Keratinocyte (primary cell): ENCODE results near the gene PPP1R12A. TPM values are rescaled to one million over a fixed set of nuclear protein-coding genes. Genes with fewer than 3 reads are reported as not detected.

ENCODE experiments used
- DNase-seq: peaks from one replicate; pipeline ENCODE4 v3.0.0-alpha.2; 2011; ENCODE audit warnings: low read depth, missing footprints, low spot score
- FAIRE-seq: peaks from 2 replicates; lab custom pipeline; 2011; peaks lifted over from hg19 to GRCh38; lab: Jason Lieb, UNC
- H2AFZ ChIP-seq: 2 replicates; pipeline ENCODE4 v1.6.0; 2012; ENCODE audit warnings: low read length, control low read depth, inconsistent platforms; ENCODE audit not compliant: control insufficient read depth
- H3K27ac ChIP-seq: 2 replicates; pipeline ENCODE4 v1.5.1; 2011; ENCODE audit warnings: low read length; ENCODE audit not compliant: control insufficient read depth, insufficient read depth
- H3K27me3 ChIP-seq: 3 replicates; pipeline ENCODE4 v1.6.0; 2011; ENCODE audit warnings: low read length; ENCODE audit not compliant: control insufficient read depth, insufficient read depth; ENCODE audit errors: extremely low read depth
- H3K36me3 ChIP-seq, 2 experiments: 2 replicates in 1 of 2; 3 replicates in 1 of 2; pipeline ENCODE4 v1.5.1; 2011; ENCODE audit warnings: low read length in 2 of 2, mild to moderate bottlenecking in 1 of 2; ENCODE audit not compliant: control insufficient read depth in 2 of 2, insufficient read depth in 2 of 2; ENCODE audit errors: extremely low read depth in 1 of 2
- H3K4me1 ChIP-seq: 3 replicates; pipeline ENCODE4 v1.5.1; 2011; ENCODE audit warnings: low read length; ENCODE audit not compliant: control insufficient read depth, insufficient read depth; ENCODE audit errors: extremely low read depth
- H3K4me2 ChIP-seq: 3 replicates; pipeline ENCODE4 v1.6.0; 2011; ENCODE audit warnings: low read depth, low read length; ENCODE audit not compliant: control insufficient read depth, insufficient read depth; ENCODE audit errors: extremely low read depth
- H3K4me3 ChIP-seq, 3 experiments: fragments of 200-600 bp in 1 of 3; sonication (generic) in 1 of 3; 2 replicates in 2 of 3; 3 replicates in 1 of 3; pipeline ENCODE4 v1.5.1; 2011 to 2016; ENCODE audit warnings: low read length in 3 of 3, mild to moderate bottlenecking in 3 of 3, control low read depth in 2 of 3, inconsistent platforms in 1 of 3, low read depth in 1 of 3, mixed read lengths in 1 of 3, mixed run types in 1 of 3, moderate library complexity in 1 of 3; ENCODE audit not compliant: control insufficient read depth in 2 of 3, insufficient read depth in 2 of 3; ENCODE audit errors: extremely low read depth in 1 of 3
- H3K79me2 ChIP-seq: 2 replicates; pipeline ENCODE4 v1.6.0; 2012; ENCODE audit warnings: low read length; ENCODE audit not compliant: control insufficient read depth, insufficient read depth
- H3K9ac ChIP-seq: 3 replicates; pipeline ENCODE4 v1.6.0; 2011; ENCODE audit warnings: low read length; ENCODE audit not compliant: control insufficient read depth, insufficient read depth; ENCODE audit errors: extremely low read depth
- H3K9me1 ChIP-seq: 3 replicates; pipeline ENCODE4 v1.6.0; 2011; ENCODE audit warnings: low read length; ENCODE audit not compliant: control insufficient read depth, insufficient read depth; ENCODE audit errors: extremely low read depth
- H3K9me3 ChIP-seq: 2 replicates; pipeline ENCODE4 v1.5.1; 2012; ENCODE audit warnings: low read depth, low read length; ENCODE audit not compliant: control insufficient read depth
- H4K20me1 ChIP-seq: 3 replicates; pipeline ENCODE4 v1.6.0; 2011; ENCODE audit warnings: low read length; ENCODE audit not compliant: control insufficient read depth, insufficient read depth; ENCODE audit errors: extremely low read depth
- EZH2 ChIP-seq: IDR thresholded peaks from one replicate; pipeline ENCODE4 v1.6.1; 2012; ENCODE audit warnings: inconsistent platforms, mild to moderate bottlenecking, low read length, moderate library complexity
- dilution Hi-C: fragments of 300-500 bp; cut with MboI; formaldehyde crosslinking; loops from one replicate; pipeline ENCODE4 v1.7.0; 2020; ENCODE audit warnings: low sequenced_read_pairs; ENCODE audit not compliant: extremely low pct_ligation_motif_present
- polyA plus RNA-seq, 5 experiments: library from polyadenylated mRNA; depleted of rRNA in 3 of 5; stranded (reverse) in 3 of 5; stranded (forward) in 1 of 5; unstranded in 1 of 5; fragments of >200 nt; gene quantifications; 1 replicate in 1 of 5; 2 replicates in 3 of 5; 3 replicates in 1 of 5; pipeline versions ENCODE4 v1.2.1 to v1.2.3, GENCODE V29; 2011 to 2012; ENCODE audit warnings: missing spikeins in 2 of 5, low read depth in 1 of 5, low replicate concordance in 1 of 5
- TF ChIP-seq, protein P1 (sequence below), 3 experiments: IDR thresholded peaks in 1 of 3; conservative IDR thresholded peaks in 1 of 3; optimal IDR thresholded peaks in 1 of 3; 2 replicates in 2 of 3; 3 replicates in 1 of 3; pipeline versions ENCODE3 to v1.5.1; 2011; ENCODE audit warnings: low read length in 3 of 3, mild to moderate bottlenecking in 3 of 3, moderate library complexity in 2 of 3, control low read depth in 1 of 3, inconsistent platforms in 1 of 3; ENCODE audit not compliant: insufficient read depth in 2 of 3; ENCODE audit errors: extremely low read depth in 1 of 3

The PPP1R12A gene
- polyA plus RNA-seq, 1 donor (not counting 4 experiments of a cell fraction or from before 2014, with no cell fraction given): 45.2 TPM

DNA sequence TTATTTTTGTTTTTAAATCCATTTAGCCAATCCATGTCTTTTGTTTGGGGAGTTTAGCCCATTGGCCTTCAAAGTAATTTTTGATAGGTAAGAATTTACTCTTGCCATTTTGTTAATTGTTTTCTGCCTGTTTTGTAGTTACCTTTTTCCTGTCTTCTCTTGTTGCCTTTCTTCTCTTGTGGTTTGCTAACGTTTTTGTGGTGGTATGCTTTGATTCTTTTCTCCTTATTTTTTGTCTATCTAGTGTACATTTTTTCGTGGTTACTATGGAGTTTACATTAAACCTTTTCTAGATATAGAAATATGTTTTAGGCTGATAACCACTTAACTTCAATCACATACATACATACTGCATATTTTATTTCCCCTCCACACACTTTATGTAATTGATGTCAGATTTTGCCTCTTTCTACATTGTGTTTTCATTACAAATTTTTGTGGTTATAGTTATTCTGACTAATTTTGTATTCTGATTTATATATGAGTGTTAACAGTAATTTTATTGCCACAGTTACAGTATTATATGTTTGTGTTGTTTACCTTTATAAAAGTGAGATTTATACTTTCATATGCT, 19.2 kb upstream of the PPP1R12A start:
- Histone ChIP-seq H3K4me3 (no peak overlapping the region), H3K27ac (no peak overlapping the region), H4K20me1 (no peaks in the 10 kb centered on the region), H3K9ac (no peak overlapping the region), H3K9me1 (no peaks in the 10 kb centered on the region), H3K36me3 (no peaks in the 10 kb centered on the region), H3K27me3 (no peaks in the 10 kb centered on the region), H2AFZ (no peak overlapping the region), H3K9me3 (no peaks in the 10 kb centered on the region), H3K4me2 (no peak overlapping the region), H3K4me1 (no peaks in the 10 kb centered on the region), H3K79me2 (no peaks in the 10 kb centered on the region)
- FAIRE-seq (no peak), DNase-seq (no peak)
- TF ChIP-seq, protein P1, sequence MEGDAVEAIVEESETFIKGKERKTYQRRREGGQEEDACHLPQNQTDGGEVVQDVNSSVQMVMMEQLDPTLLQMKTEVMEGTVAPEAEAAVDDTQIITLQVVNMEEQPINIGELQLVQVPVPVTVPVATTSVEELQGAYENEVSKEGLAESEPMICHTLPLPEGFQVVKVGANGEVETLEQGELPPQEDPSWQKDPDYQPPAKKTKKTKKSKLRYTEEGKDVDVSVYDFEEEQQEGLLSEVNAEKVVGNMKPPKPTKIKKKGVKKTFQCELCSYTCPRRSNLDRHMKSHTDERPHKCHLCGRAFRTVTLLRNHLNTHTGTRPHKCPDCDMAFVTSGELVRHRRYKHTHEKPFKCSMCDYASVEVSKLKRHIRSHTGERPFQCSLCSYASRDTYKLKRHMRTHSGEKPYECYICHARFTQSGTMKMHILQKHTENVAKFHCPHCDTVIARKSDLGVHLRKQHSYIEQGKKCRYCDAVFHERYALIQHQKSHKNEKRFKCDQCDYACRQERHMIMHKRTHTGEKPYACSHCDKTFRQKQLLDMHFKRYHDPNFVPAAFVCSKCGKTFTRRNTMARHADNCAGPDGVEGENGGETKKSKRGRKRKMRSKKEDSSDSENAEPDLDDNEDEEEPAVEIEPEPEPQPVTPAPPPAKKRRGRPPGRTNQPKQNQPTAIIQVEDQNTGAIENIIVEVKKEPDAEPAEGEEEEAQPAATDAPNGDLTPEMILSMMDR (optimal IDR thresholded peaks at IDR 0.05 in 1 of 3, IDR thresholded peaks at IDR 0.05 in 1 of 3, conservative IDR thresholded peaks at IDR 0.05 in 1 of 3; ENCODE audit: extremely low read depth in 1 of 3, insufficient read depth in 2 of 3, low read length in 3 of 3): no peak
- TF ChIP-seq EZH2: no peak
- dilution Hi-C loops: no loop called here

GRCh38 chr12:79949098-79949497, 14.2 kb upstream of the PPP1R12A start:
- Histone ChIP-seq H3K4me1 (no peaks in the 10 kb centered on the region), H3K9me3 (no peaks in the 10 kb centered on the region), H3K4me3 (no peak overlapping the region), H3K27ac (no peak overlapping the region), H3K36me3 (no peaks in the 10 kb centered on the region), H3K9ac (no peak overlapping the region), H3K4me2 (no peak overlapping the region), H3K27me3 (no peaks in the 10 kb centered on the region), H4K20me1 (no peaks in the 10 kb centered on the region), H3K79me2 (no peaks in the 10 kb centered on the region), H3K9me1 (no peaks in the 10 kb centered on the region), H2AFZ (no peak overlapping the region)
- FAIRE-seq (no peak), DNase-seq (no peak)
- TF ChIP-seq, protein P1 (optimal IDR thresholded peaks at IDR 0.05 in 1 of 3, IDR thresholded peaks at IDR 0.05 in 1 of 3, conservative IDR thresholded peaks at IDR 0.05 in 1 of 3; ENCODE audit: extremely low read depth in 1 of 3, insufficient read depth in 2 of 3, low read length in 3 of 3): no peak
- TF ChIP-seq EZH2: no peak
- dilution Hi-C loops: no loop called here
